HG03521 (cell line): ENCODE results near the gene FSTL5.

ENCODE experiments used
- ATAC-seq: cut with Tn5 transposase; IDR thresholded peaks from one replicate; pipeline ENCODE4 v1.9.1; 2021; ENCODE audit warnings: mild to moderate bottlenecking, moderate library complexity; ENCODE audit not compliant: unreplicated experiment

The FSTL5 gene

DNA sequence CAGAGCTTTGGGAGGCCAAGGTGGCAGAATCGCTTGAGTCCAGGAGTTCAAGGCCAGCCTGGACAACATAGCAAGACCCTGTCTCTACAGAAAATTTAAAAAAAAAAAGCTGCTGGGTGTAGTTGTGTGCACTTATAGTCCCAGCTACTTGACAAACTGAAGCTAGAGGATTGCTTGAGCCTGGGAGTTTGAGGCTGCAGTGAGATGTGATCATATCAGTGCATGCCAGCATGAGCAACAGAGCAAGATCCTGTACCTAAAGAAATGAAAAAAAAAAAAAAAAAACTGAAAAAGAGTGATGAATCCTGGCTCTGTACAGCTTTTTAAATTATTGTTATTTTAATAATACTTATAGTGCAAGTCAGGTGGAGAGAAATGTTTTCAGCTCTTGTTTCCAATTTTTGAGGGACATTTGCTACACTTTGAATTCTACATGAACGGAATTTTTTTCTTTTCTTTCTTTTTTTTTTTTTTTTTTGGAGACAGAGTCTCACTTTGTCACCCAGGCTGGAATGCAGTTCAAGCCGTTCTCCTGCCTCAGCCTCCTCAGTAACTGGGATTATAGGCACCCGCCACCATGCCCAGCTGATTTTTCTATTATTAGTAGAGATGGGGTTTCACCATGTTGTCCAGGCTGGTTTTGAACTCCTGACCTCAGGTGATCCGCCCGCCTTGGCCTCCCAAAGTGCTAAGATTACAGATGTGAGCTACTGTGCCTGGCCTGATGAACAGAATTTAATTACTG is 215.6 kb downstream of the FSTL5 start:
- no peak for ATAC-seq

DNA sequence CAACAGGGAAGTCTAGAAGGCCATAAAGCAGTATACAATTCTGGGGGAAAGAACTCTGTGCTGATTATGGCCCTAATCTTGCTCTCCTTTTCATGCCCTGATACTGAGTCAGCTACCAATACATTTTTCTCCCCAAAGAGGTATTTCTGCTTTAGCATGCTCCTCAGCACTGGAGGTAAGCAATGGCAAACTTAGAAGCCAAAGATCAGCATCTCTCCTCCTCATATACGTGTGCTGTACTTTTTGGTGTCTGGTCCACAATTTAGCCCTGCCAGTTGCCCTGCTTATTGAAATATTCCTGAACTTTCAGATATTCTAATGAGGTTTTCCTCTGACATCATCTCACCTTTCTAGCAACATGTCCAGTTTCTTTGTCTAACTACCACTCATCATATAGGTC is 226.2 kb downstream of the FSTL5 start:
- ATAC-seq: no peak

DNA sequence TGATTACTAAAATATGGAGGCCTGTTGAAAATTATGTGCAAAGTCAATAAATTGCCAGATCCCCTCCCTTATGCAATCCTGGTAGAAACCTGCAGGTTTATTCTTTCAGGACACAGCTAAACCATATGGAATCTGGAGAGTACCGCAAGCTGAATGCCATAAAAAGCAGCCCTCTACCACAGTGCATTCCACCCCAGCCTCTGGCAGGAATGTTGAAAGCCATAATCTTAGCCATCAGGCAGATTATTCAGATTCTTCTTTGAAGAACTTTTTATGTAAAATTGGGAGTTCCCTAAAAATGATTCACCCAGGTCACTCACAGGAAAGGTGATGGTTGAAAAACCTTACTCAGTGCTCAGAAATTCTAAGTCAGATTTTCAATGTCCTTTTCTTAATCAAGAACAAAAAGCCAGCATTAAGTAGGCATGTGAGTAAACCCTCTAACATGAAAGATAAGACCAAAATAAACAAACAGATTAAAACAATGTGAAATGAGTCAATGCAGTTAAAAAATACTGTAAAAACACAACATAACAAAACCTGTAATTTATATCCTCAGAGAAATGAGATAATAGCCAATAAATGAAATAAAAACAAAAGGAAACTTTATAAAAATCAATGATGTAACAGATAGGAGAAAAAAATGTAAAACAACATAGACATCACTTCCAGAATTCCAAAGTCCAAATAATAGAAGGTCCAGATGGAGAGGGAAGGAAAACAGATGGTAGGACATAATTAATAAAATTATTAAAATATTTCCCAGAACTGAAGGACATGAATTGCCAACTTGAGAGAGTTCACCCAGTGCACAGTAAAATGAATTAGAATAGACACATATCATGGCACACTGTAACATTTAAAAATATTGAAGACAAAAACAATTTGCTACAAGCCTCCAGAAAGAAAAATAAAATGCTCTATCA is 226.9 kb downstream of the FSTL5 start:
- no peak for ATAC-seq

DNA sequence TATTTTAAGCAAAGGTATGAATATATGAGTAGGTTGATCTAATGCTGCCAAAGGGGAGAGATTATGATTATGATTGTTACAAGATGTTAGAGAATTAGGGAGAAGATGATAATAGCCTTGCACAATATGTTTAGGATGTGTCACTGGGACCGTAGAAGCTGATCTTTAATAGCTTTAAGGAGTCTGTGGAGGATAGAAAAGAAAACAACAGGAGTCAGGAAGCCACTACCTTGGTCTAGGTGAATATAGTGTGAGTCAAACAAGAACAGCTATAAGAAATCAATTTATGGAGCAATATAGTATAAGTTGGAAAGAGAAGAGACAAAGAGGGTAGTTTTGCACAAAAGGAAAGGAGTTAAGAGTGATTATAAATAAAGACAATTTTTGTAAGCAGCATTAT is 232.7 kb downstream of the FSTL5 start:
- no peak for ATAC-seq

DNA sequence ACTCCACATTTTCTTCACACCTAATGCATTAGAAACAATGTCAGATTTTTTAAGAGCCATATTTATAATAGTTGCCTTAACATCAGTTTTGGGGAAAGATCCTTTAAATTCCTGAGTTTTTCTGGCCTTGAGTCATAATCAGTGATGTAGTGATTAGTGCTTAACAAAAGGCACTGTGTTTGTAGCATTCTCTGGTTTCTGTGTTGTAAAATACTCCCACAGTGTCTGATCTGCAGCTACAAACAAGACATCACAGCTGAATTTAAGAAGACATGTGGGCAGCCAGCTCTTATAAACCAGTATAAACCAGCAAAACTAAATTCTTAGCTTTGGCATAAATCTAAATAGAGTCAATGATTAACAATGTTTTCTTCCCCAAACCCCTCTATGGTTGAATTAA is 233.8 kb downstream of the FSTL5 start:
- no peak for ATAC-seq

DNA sequence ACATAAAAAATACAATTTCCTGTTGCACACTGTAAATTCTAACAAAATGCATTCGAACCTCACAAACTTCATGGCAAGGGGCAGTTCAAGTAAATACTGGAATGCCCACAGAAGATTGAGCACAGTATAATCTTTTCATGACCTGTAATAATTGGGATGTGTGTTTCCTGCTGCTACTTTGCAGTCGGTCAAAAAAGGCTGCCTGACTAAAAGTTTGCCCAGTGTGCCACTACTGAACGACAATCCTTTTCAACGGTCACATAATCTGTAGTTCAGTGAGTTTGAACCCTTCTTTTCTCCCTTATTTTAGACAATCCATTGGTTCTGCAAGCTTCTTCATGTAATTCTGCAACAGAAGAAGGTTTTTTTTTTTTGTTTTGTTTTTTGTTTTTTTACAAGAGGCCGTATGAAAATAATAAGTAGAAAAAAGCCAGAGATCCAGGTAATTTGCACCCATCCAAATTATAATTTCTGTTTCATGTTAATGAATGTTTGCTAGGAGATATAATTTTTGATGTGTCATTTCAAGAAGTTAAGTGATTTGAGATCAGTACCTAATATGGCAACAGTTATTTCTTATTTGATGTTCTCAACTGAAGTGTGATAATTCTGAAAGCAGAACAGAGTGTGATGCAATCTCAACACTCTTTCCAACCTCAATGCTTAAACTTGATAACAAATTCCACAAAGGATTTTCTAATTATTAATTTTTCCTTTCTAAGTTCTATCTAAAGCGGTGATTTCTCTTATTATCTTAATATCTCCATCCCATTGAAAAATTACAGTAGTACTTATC is 237.6 kb downstream of the FSTL5 start:
- ATAC-seq: no peak

DNA sequence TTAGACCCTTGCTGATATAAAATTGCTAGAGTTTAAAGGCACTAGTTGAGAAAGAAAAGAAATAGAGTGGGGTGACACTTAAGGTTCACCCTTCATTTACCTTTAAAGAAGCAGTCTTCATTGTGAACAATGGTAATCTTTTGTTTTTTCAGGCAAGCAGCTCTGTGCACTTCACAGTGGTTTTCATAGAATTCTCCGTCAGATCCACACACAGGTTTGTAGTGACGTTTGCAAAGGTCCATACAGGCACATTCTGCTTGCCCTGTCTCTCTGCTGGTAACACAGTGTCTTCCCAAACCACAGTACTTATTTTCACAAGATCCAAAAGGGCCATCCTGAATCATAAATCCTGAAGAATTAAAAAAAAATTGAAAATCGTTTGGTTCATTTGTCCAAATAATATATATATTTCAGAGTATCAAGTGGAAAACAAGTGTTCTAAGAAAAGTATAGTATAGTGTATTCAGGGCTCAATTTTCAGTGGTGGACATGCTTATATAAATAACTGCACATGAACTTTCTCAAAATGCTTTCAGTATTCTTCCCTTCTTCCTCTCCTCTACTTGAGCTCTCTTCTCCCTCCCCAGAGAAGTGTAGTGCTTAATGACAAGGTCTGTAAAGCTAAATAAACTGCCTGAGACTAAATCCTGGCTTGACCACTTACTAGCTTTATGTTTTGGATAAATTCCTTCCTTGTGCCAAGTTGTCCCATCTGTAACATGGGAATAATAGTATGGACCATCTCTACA is 243.3 kb downstream of the FSTL5 start:
- no peak for ATAC-seq

DNA sequence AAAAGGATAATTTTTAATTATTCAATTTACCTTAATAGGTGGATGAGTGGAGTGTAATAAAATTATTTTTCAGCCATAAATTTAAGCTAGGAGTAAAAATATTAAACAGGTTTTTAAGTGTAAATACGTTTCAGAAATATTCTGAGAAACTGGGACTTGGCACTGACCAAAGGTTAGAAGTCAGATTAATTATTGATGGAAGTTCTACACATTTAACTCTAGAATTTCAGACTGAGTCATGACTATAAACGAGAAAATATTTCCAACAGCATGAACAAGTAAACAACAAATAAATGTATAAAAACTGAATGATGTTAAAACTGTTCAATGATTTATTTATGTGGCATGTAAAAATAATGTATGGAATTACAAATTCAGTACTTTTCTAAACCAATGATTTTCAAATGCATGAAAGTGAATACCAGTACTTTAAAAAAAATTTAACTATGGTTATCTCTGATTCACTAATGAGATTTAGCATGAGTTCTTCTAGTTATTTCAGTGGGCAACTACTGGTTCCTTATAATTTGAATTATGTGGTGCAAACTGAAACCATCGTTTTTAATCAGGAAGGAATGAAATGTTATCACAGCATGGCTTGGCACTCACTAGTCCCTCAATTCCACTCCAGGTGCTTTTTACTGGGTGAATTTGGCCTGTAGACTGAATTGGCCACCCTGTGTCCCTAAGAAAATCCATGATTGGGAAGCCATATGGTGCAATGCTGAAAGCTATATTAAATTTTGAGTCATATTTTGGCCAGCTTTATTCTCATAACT is 244.2 kb downstream of the FSTL5 start:
- ATAC-seq: no peak

DNA sequence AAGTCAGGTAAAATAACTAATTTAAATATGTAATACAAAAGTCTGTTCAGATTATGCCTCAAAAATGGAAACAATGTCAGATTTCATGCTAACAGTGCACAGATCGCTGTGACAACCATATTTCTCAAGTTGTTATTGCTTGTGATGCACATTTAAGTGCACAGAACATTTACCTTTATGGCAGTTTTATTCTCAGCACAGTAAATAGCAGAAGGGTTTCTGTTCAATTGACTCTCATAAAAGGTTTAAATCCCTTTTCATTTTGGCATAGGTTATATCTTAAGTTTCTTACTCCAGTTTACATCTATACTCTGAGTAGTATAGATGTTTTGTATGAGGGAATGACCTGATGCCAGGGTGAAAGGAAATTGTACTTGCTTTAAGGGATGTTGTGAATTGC is 247.8 kb downstream of the FSTL5 start:
- no peak for ATAC-seq

DNA sequence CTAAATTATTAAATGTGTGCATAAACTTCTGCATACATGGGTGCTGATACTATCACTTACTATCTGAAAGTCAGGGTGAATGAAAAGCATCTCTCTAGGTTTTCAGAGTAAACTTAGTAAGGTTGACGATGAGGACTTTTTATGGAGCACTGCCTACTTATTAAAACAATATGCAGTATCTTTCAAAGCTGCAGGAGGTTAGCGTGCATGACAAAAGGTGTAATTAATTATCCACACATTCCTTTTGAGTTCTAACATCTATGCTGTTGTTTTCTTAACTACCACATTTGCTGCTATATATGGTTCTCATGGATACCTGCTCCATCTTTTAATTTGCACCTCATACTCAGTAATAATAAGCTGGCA is 256.2 kb downstream of the FSTL5 start:
- ATAC-seq: no peak

DNA sequence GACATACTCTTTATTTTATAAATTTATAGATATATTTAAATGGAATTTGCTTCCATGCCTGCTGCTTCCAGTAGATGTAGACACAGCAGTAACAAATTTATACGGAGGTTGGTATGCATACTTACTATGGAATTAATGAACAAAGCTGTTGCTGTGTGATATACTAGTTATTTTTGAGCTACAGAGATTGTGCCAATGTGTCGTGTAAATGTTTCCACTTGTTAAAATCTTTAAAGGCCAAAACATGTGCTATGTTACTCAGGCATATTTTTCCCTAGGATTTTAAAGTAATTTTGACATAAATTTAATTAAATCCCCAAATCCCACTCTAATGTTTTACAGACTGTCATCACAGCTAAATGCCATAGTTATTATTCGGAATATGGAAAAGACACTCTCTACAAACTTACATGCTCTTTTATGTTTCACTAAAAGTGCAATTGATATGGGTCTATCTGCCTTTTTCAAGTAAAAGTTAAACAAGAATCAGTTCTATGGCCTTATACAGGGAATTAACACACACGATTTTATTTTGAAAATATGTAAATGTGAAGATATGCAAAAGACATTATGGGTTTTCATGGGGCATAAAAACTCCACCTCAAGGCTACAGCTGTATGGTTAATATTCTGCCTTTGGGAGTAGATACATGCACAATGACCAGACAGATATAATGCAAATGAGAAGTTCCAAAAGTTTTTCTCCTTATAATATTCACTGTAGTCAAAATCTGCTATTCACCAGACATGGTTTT is 256.8 kb downstream of the FSTL5 start:
- no peak for ATAC-seq

DNA sequence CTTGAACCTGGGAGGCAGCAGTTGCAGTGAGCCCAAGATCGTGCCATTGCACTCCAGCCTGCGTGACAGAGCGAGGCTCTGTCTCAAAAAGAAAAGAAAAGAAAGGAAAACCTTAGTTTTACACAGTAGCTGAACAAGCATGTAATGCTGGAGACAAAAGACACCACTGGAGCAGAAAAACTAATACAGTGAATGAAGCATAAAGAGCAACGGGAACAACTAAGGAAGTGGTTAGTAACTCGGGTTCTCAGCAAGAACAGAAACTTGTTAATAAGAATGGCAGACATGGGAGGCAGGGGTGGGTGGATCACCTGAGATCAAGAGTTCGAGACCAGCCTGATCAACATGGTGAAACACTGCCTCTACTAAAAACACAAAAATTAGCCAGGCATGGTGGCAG is 263.7 kb downstream of the FSTL5 start:
- ATAC-seq: no peak

DNA sequence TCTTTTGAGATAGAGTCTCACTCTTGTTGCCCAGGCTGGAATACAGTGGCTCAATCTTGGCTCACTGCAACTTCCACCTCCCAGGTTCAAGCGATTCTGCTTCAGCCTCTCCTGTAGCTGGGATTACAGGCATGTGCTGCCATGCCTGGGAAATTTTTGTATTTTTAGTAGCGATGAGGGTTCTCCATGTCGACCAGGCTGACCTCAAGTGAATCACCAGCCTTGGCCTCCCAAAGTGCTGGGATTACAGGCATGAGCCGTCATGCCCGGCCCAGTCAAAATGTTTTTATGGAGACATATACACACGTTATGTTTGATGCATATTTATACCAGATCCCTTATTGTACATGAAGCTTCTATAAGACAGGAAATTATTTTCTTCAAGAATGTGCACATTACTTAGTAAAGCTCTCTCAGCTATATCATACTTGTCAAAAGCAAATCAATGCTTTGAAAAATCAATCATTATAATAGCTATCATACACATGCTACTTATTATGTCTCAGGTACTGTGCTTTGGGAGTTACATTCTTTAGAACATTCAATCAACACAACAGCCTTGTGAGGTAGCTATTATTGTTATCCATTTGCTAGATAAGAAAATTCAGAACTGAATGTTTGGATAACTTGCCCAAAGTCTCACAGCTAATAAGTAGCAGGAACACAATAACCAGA is 269.2 kb downstream of the FSTL5 start:
- ATAC-seq: no peak

DNA sequence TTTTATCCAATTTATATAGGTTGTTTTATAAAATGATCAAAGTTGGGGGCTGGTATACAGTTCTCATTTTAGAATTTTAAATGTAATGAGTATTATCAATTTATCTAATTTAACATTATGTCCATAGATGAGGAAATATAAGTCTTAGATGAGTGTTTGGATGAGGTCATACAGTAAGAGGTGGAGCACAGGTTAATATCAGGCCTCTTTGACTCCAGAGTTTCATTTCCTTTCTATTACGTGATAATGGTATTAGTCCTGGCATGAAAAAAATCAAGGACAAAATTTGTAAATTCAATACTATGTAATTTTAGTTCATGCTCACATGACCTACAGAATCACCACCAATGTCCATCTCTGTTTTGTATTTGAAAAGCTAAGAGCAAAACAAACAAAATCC is 269.8 kb downstream of the FSTL5 start:
- no peak for ATAC-seq

DNA sequence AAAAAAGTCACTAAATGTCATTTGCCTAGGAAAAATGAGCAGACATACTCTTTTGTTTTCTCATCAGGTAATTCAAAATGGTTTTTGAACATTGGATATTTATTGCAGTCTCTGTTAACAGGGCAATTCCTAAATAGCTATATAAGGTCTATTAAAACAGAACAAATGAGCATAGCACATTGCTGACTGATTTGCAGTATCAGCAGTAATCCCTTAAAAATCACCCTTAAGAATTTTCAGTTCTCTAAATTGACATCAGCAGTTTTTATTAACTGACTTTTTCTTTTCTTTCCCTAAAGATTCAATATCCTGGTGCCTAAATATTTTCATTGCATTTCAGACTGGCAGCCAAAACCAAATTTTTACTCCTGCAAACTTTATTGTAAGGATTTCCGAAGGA is 270.2 kb downstream of the FSTL5 start:
- no peak for ATAC-seq

DNA sequence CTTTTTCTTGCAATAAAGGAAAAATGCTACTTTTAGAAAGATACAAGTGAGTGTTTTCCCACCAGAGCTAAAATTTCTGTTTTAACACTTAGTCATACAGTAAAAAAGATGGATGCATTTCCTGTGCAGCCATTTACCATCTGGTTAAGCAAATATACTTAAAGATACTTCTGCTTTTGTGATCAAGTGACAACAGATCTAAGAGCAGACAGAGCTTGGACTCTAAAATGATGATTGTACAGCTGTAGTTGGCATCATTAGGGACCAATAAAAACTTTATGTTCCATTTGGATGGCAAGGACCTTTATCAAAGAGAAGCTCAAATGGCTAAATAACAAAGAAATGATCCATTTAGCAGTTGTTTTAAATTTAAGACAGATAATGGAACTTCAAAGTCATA is 270.8 kb downstream of the FSTL5 start:
- ATAC-seq: no peak

DNA sequence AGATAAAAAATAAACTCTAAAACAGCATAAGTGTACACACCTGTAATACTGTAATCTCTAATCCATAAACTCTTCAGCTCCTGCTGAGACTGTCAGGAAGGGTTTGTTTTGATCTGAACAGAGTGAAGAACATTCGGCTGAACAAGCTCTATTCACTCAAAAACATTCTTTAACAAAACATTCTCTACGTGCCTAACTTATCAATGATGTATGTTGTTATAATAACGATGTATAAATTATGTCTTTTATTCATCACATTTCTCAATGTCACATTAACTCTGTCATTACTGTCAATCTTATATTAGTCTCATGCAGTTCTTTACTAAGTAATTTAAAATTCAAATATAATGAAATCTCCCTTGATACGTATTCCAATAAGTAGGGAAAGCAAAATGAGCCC is 280.6 kb downstream of the FSTL5 start:
- ATAC-seq: no peak

DNA sequence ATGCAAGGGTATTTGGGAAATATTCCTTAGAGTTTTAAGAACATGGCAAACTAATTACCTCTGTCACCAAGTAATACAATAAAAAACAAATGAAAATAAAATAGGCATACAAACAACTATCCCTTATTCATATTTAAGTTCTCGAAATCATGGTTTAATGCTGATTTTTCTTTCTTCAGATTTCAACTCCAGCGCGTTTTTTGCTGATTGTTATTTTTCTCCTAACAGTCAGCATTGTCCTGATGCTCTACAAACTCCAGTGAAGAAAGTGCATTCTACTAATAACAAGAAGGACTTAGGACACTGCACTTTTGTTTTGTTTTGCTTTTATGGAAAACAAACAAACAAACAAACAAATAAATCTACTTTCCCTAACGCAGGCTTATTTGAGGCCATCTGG is 282.4 kb downstream of the FSTL5 start:
- no peak for ATAC-seq

DNA sequence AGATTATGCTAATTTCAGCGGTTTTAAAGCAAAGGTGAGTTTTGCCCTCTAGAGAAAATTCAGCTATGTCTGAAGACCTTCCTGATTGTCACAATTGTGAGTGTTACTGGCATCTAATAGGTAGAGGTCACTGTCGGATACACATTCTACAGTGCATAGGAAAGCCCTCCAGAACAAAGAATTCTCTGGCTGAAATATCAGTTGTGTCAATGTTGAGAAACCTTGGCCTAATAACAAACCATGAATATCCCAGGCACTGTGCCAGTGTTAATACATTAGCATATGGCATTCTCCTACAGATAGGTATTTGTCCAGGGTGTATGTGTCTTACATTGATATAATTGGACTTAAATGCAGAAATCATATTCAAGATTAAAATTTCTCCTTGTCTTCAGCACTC is 294.3 kb downstream of the FSTL5 start:
- ATAC-seq: no peak
